Epithelial cell of proximal tubule (primary cell): ENCODE data around the gene MEF2A. TPM values are rescaled to one million over a fixed set of nuclear protein-coding genes. Genes with fewer than 3 reads are reported as not detected.

ENCODE experiments used
- DNase-seq: peaks from one replicate; pipeline ENCODE4 v3.0.0-alpha.2; 2011; ENCODE audit warnings: low read depth
- H3K4me3 ChIP-seq: 2 replicates; pipeline ENCODE4 v1.5.1; 2011; ENCODE audit warnings: low read depth, mild to moderate bottlenecking, low read length
- total RNA-seq: library from RNA; depleted of rRNA; stranded (reverse); fragments of >200 nt; gene quantifications from 2 replicates; pipeline ENCODE4 v1.2.3, GENCODE V29; 2015
- TF ChIP-seq, protein P1 (sequence below): conservative IDR thresholded peaks from 2 replicates; pipeline ENCODE4 v1.5.1; 2012; ENCODE audit warnings: low read depth, mild to moderate bottlenecking, low read length

The MEF2A gene
- total RNA-seq, 1 donor from 2014 or later = 30.2 TPM

DNA sequence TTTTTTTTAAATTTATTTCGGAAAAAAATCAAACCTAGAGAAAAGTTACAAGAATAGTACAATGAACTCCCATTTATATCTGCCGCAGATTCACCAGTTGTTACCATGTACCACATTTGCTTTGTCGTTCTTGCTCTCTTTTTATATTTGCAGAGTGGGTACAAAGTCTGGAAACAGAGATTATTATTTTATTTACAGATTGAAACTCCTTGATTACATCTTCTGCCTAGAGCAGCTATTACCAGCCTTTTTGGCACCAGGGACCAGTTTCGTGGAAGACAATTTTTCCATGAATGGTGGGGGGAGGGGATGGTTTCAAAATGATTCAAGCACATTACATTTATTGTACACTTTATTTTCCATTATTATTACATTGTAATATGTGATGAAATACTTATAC is 8.3 kb downstream of the MEF2A start:
- H3K4me3 ChIP-seq = no peak overlapping the region
- TF ChIP-seq, protein P1, sequence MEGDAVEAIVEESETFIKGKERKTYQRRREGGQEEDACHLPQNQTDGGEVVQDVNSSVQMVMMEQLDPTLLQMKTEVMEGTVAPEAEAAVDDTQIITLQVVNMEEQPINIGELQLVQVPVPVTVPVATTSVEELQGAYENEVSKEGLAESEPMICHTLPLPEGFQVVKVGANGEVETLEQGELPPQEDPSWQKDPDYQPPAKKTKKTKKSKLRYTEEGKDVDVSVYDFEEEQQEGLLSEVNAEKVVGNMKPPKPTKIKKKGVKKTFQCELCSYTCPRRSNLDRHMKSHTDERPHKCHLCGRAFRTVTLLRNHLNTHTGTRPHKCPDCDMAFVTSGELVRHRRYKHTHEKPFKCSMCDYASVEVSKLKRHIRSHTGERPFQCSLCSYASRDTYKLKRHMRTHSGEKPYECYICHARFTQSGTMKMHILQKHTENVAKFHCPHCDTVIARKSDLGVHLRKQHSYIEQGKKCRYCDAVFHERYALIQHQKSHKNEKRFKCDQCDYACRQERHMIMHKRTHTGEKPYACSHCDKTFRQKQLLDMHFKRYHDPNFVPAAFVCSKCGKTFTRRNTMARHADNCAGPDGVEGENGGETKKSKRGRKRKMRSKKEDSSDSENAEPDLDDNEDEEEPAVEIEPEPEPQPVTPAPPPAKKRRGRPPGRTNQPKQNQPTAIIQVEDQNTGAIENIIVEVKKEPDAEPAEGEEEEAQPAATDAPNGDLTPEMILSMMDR = no peak
- DNase-seq = no peak

DNA sequence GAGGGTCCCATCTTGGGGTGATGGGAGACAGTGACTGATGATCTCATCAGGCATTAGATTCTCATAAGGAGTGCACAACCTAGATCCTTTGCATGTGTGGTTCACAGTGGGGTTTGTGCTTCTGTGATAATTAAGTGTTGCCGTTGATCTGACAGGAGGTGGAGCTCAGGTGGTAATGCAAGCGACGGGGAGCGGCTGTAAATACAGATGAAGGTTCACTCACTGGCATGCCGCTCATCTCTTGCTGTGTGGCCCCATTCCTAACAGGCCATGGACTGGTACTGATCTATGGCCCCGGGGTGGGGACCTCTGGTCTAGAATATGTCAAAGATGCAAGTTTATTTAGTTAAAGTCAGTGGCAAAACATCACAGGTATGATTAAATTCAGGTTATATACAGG is 8.7 kb downstream of the MEF2A start:
- DNase-seq = no peak
- no peak overlapping the region for H3K4me3 ChIP-seq
- TF ChIP-seq, protein P1 = no peak

DNA sequence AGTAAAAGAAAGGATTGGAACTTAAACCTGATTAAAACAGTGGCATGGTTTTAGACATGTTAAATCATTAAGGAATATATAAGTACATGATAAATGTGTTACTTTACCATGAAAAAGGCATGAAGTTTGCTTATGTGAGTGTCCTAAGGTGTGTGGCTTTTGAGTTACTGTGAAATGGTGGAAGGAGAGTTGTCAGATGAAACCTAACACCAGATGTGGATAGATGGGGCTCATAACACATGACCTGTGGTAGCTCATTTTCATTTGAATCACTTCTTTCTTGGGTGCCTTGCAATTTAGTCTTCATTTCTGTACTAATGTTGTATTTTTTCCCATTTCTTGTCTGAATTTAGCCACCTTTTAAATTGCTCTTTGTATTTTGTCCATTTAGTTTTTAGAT is 13.0 kb downstream of the MEF2A start:
- H3K4me3 ChIP-seq = no peak overlapping the region
- no peak for DNase-seq
- TF ChIP-seq, protein P1 = no peak

DNA sequence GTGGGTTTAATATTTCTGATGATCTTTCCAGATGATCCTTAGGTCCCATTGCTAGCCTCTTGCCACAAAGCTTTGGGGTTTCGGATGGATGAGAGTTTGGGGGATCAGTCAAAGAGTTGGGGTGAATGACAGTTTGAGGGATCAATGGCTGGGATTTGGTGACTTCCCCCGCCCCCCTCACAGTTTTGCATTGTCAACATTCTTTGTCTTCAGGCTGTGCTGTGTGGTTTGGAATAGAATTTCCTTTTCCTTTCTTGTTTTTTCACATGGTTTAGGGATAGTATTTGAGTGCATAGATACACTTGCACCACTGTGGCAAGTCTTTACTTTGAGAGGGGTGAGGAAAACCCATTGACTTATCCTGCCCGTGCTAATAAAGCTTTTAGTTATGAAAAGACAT is 14.3 kb downstream of the MEF2A start:
- TF ChIP-seq, protein P1 = no peak
- H3K4me3 ChIP-seq = no peak overlapping the region
- DNase-seq = no peak

DNA sequence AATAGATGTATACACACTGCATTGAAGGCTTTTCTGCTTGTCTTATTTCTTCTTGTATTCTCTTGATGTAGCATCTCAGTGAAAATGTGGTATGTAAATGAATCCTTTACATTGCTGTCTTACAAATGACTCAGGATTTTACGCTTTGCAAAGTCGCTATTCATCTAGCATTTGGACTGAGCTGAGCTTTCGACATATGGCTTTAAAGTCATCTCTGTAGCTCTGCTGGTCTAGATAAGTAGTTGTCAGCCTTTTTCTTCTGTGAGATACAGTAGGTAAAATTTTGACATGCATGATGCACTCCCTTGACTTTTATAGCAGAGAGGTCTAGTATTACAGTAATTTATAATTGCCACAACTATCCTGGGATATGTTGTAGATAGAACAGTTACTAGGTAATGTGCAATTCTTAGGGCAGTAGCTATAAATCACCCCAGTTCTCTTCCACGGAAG is 16.8 kb downstream of the MEF2A start:
- no peak overlapping the region for H3K4me3 ChIP-seq
- TF ChIP-seq, protein P1 = no peak
- DNase-seq = no peak

DNA sequence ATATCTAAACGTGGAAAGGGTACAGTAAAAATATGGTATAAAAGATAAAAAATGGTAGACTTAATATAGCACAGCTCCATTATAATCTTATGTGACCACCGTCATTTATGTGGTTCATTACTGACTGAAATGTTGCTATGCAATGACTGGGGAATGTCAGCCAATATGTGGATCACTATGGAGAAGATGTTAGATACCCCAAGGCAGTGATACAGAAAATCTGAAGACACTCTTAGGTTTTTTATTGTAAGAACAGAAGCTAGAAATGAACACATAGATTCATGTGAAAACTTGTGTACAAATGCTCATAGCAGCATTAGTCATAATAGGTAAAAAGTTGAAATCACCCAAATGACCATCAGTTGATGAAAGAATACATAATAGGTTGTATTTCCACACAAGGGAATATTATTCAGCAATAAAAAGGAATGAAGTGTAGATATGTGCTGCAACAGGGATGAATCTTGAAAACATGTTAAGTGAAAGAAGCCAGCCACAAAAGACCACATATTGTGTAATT is 18.4 kb downstream of the MEF2A start:
- TF ChIP-seq, protein P1 = no peak
- H3K4me3 ChIP-seq = no peak overlapping the region
- no peak for DNase-seq

DNA sequence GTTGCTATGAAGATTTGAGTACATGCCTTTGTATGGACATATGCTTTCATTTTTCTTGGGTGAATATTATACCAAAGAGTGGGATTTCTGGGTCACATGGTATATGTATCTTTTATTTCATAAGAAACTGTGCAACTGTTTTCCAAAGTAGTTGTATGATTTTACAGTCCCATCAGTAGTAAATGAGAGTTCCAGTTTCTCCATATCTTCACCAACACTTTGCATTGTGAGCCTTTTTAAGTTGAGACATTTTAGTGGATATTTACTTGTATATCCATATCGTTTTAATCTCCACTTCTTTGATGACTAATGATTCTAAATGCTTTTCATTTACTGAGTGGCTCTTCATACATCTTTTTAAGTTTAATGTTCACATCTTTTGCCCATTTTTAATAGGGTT is 20.3 kb downstream of the MEF2A start:
- H3K4me3 ChIP-seq = no peak overlapping the region
- no peak for DNase-seq
- TF ChIP-seq, protein P1 = no peak
